HG02798 (cell line): Measurements from ENCODE around the gene LGALS9.

Experiments used
- ATAC-seq: cut with Tn5 transposase; IDR thresholded peaks from one replicate; pipeline ENCODE4 v1.9.1; 2021; ENCODE audit warnings: mild to moderate bottlenecking; ENCODE audit not compliant: unreplicated experiment, poor library complexity

LGALS9 gene

GRCh38 chr17:27602721-27603420, 28.1 kb upstream of the LGALS9 start:
- ATAC-seq: peak; percentile 51

GRCh38 chr17:27603421-27603770, 27.6 kb upstream of the LGALS9 start:
- ATAC-seq: no peak

GRCh38 chr17:27603880-27604794, 26.9 kb upstream of the LGALS9 start:
- ATAC-seq: no peak

- ATAC-seq: no peak
These were observed 25.6 kb upstream of the LGALS9 start for GRCh38 chr17:27605409-27605808.

- ATAC-seq: no peak
These were observed 23.4 kb upstream of the LGALS9 start for GRCh38 chr17:27607521-27608091.

- ATAC-seq: no peak
These were observed 22.4 kb upstream of the LGALS9 start for GRCh38 chr17:27608328-27609230.

GRCh38 chr17:27609611-27610303, 21.2 kb upstream of the LGALS9 start:
- no peak for ATAC-seq

- no peak for ATAC-seq
These were observed 20.7 kb upstream of the LGALS9 start for GRCh38 chr17:27610304-27610677.

GRCh38 chr17:27612160-27612770, 18.7 kb upstream of the LGALS9 start:
- ATAC-seq: no peak

- no peak for ATAC-seq
These were observed 17.6 kb upstream of the LGALS9 start for GRCh38 chr17:27613433-27613832.

GRCh38 chr17:27615121-27615520, 15.9 kb upstream of the LGALS9 start:
- no peak for ATAC-seq

GRCh38 chr17:27616414-27616813, 14.6 kb upstream of the LGALS9 start:
- no peak for ATAC-seq

- ATAC-seq: no peak
These were observed 12.6 kb upstream of the LGALS9 start for GRCh38 chr17:27618417-27618816.

GRCh38 chr17:27620721-27621120, 10.3 kb upstream of the LGALS9 start:
- no peak for ATAC-seq

- ATAC-seq: no peak
These were observed 9.5 kb upstream of the LGALS9 start for GRCh38 chr17:27621536-27621935.

- no peak for ATAC-seq
These were observed 8.9 kb upstream of the LGALS9 start for GRCh38 chr17:27621942-27622559.

- no peak for ATAC-seq
These were observed 8.0 kb upstream of the LGALS9 start for GRCh38 chr17:27622986-27623385.

- ATAC-seq: no peak
These were observed 7.4 kb upstream of the LGALS9 start for GRCh38 chr17:27623614-27624013.

- ATAC-seq: no peak
These were observed 6.4 kb upstream of the LGALS9 start for GRCh38 chr17:27624539-27624938.
